HG02943 (cell line): ENCODE measurements around the gene IQSEC1.
A peak's percentile ranks its signal among the peaks of the same experiment; 100 is the strongest.

ENCODE experiments used
- ATAC-seq: cut with Tn5 transposase; IDR thresholded peaks from one replicate; pipeline ENCODE4 v1.9.1; 2021; ENCODE audit warnings: mild to moderate bottlenecking, low read depth, moderate library complexity; ENCODE audit not compliant: unreplicated experiment

IQSEC1 gene

GRCh38 chr3:13052191-13052820, 20.9 kb downstream of the IQSEC1 start:
- ATAC-seq, result no peak

- ATAC-seq, result no peak
Measured at GRCh38 chr3:13051581-13051980, 21.6 kb downstream of the IQSEC1 start.

- no peak for ATAC-seq
Measured at GRCh38 chr3:13051066-13051465, 22.2 kb downstream of the IQSEC1 start.

GRCh38 chr3:13050446-13050845, 22.8 kb downstream of the IQSEC1 start:
- ATAC-seq, result no peak

- ATAC-seq, result no peak
Measured at GRCh38 chr3:13049400-13049799, 23.8 kb downstream of the IQSEC1 start.

- no peak for ATAC-seq
Measured at GRCh38 chr3:13047296-13048165, 25.7 kb downstream of the IQSEC1 start.

GRCh38 chr3:13046569-13047274, 26.5 kb downstream of the IQSEC1 start:
- peak; percentile 31 for ATAC-seq

GRCh38 chr3:13045904-13046568, 27.2 kb downstream of the IQSEC1 start:
- peak; percentile 85 for ATAC-seq

- no peak for ATAC-seq
Measured at GRCh38 chr3:13045241-13045903, 27.9 kb downstream of the IQSEC1 start.

- ATAC-seq, result no peak
Measured at GRCh38 chr3:13044496-13045240, 28.6 kb downstream of the IQSEC1 start.

GRCh38 chr3:13043656-13044055, 29.6 kb downstream of the IQSEC1 start:
- no peak for ATAC-seq

GRCh38 chr3:13042715-13043271, 30.4 kb downstream of the IQSEC1 start:
- no peak for ATAC-seq

- no peak for ATAC-seq
Measured at GRCh38 chr3:13042127-13042701, 31.0 kb downstream of the IQSEC1 start.

GRCh38 chr3:13041113-13041776, 32.0 kb downstream of the IQSEC1 start:
- no peak for ATAC-seq

GRCh38 chr3:13040361-13041074, 32.7 kb downstream of the IQSEC1 start:
- ATAC-seq, result peak; percentile 86

- ATAC-seq, result no peak
Measured at GRCh38 chr3:13039213-13039896, 33.9 kb downstream of the IQSEC1 start.

GRCh38 chr3:13037458-13038117, 35.6 kb downstream of the IQSEC1 start:
- no peak for ATAC-seq
